ENCODE data around the gene HBZ.

Gene HBZ

GRCh38 chr16:152141-153128 is at the start of gene HBZ:
Gene HBZ, plus strand, starts transcription at chr16:152644. Its CDS starts 266 bp downstream, at chr16:152910.
- H3K9me3 Mint-ChIP-seq, result no peaks in the 10 kb centered on the region
- peaks cover 38% of the 10 kb centered on the region for H3K27me3 Mint-ChIP-seq
- no peak within 1 kb of the TSS for H3K4me3 Mint-ChIP-seq
- no peaks in the 10 kb centered on the region for H3K36me3 Mint-ChIP-seq (ENCODE audit: low read depth)
- peaks cover 10% of the 10 kb centered on the region for H3K4me1 Mint-ChIP-seq (ENCODE audit: low read depth)
- H3K27ac Mint-ChIP-seq, result no peak within 1 kb of the TSS

- no peaks in the 10 kb centered on the region for H3K27me3 Mint-ChIP-seq
- H3K27ac Mint-ChIP-seq, result no peak overlapping the region
- no peaks in the 10 kb centered on the region for H3K9me3 Mint-ChIP-seq
- peaks cover 41% of the 10 kb centered on the region for H3K36me3 Mint-ChIP-seq (ENCODE audit: low read depth)
- H3K4me3 Mint-ChIP-seq, result no peak overlapping the region
- no peaks in the 10 kb centered on the region for H3K4me1 Mint-ChIP-seq (ENCODE audit: low read depth)
Measured at GRCh38 chr16:104355-104754, 48.1 kb upstream of the HBZ start.

- Mint-ChIP-seq H3K36me3 (ENCODE audit: low read depth) (peaks cover 45% of the 10 kb centered on the region), H3K9me3 (no peaks in the 10 kb centered on the region), H3K27ac (no peak overlapping the region), H3K27me3 (no peaks in the 10 kb centered on the region), H3K4me3 (no peak overlapping the region), H3K4me1 (ENCODE audit: low read depth) (no peaks in the 10 kb centered on the region)
Measured at GRCh38 chr16:104928-105327, 47.5 kb upstream of the HBZ start.

GRCh38 chr16:105521-105920 is 46.9 kb upstream of the HBZ start:
- no peak overlapping the region for H3K27ac Mint-ChIP-seq
- H3K9me3 Mint-ChIP-seq, result no peaks in the 10 kb centered on the region
- peaks cover 42% of the 10 kb centered on the region for H3K36me3 Mint-ChIP-seq (ENCODE audit: low read depth)
- H3K4me3 Mint-ChIP-seq, result no peak overlapping the region
- H3K27me3 Mint-ChIP-seq, result no peaks in the 10 kb centered on the region
- H3K4me1 Mint-ChIP-seq (ENCODE audit: low read depth), result no peaks in the 10 kb centered on the region

GRCh38 chr16:106623-107324 is 45.7 kb upstream of the HBZ start:
- no peak overlapping the region for H3K4me3 Mint-ChIP-seq
- no peak overlapping the region for H3K27ac Mint-ChIP-seq
- H3K36me3 Mint-ChIP-seq (ENCODE audit: low read depth), result peaks cover 46% of the 10 kb centered on the region
- H3K9me3 Mint-ChIP-seq, result no peaks in the 10 kb centered on the region
- H3K27me3 Mint-ChIP-seq, result no peaks in the 10 kb centered on the region
- H3K4me1 Mint-ChIP-seq (ENCODE audit: low read depth), result no peaks in the 10 kb centered on the region

GRCh38 chr16:112153-112840 is 40.1 kb upstream of the HBZ start:
- Mint-ChIP-seq H3K4me1 (ENCODE audit: low read depth) (peaks cover 8% of the 10 kb centered on the region), H3K36me3 (ENCODE audit: low read depth) (peaks cover 60% of the 10 kb centered on the region), H3K27me3 (no peaks in the 10 kb centered on the region), H3K27ac (no peak overlapping the region), H3K9me3 (no peaks in the 10 kb centered on the region), H3K4me3 (no peak overlapping the region)

GRCh38 chr16:114327-114726 is 38.1 kb upstream of the HBZ start:
- Mint-ChIP-seq H3K27me3 (no peaks in the 10 kb centered on the region), H3K27ac (no peak overlapping the region), H3K9me3 (no peaks in the 10 kb centered on the region), H3K4me1 (ENCODE audit: low read depth) (peaks cover 8% of the 10 kb centered on the region), H3K4me3 (no peak overlapping the region), H3K36me3 (ENCODE audit: low read depth) (peaks cover 50% of the 10 kb centered on the region)

GRCh38 chr16:116015-116414 is 36.4 kb upstream of the HBZ start:
- H3K4me1 Mint-ChIP-seq (ENCODE audit: low read depth), result peaks cover 8% of the 10 kb centered on the region
- no peak overlapping the region for H3K27ac Mint-ChIP-seq
- no peak overlapping the region for H3K4me3 Mint-ChIP-seq
- peaks cover 42% of the 10 kb centered on the region for H3K36me3 Mint-ChIP-seq (ENCODE audit: low read depth)
- no peaks in the 10 kb centered on the region for H3K27me3 Mint-ChIP-seq
- no peaks in the 10 kb centered on the region for H3K9me3 Mint-ChIP-seq

GRCh38 chr16:117379-118365 is 34.8 kb upstream of the HBZ start:
- peaks cover 33% of the 10 kb centered on the region for H3K36me3 Mint-ChIP-seq (ENCODE audit: low read depth)
- no peak overlapping the region for H3K27ac Mint-ChIP-seq
- no peaks in the 10 kb centered on the region for H3K9me3 Mint-ChIP-seq
- no peaks in the 10 kb centered on the region for H3K27me3 Mint-ChIP-seq
- H3K4me3 Mint-ChIP-seq, result no peak overlapping the region
- peaks cover 8% of the 10 kb centered on the region for H3K4me1 Mint-ChIP-seq (ENCODE audit: low read depth)

GRCh38 chr16:118857-119256 is 33.6 kb upstream of the HBZ start:
- H3K36me3 Mint-ChIP-seq (ENCODE audit: low read depth), result peaks cover 35% of the 10 kb centered on the region
- peaks cover 2% of the 10 kb centered on the region for H3K4me1 Mint-ChIP-seq (ENCODE audit: low read depth)
- H3K27ac Mint-ChIP-seq, result no peak overlapping the region

GRCh38 chr16:119295-119694 is 33.1 kb upstream of the HBZ start:
- H3K4me1 Mint-ChIP-seq (ENCODE audit: low read depth), result no peaks in the 10 kb centered on the region
- H3K4me3 Mint-ChIP-seq, result no peak overlapping the region
- H3K36me3 Mint-ChIP-seq (ENCODE audit: low read depth), result peaks cover 31% of the 10 kb centered on the region
- H3K27me3 Mint-ChIP-seq, result no peaks in the 10 kb centered on the region
- no peaks in the 10 kb centered on the region for H3K9me3 Mint-ChIP-seq
- no peak overlapping the region for H3K27ac Mint-ChIP-seq

More at GRCh38 chr16:118857-119256, 33.6 kb upstream of the HBZ start:
- no peak overlapping the region for H3K4me3 Mint-ChIP-seq
- no peaks in the 10 kb centered on the region for H3K9me3 Mint-ChIP-seq
- no peaks in the 10 kb centered on the region for H3K27me3 Mint-ChIP-seq

GRCh38 chr16:119835-120491 is 32.5 kb upstream of the HBZ start:
- no peak overlapping the region for H3K4me3 Mint-ChIP-seq
- no peaks in the 10 kb centered on the region for H3K4me1 Mint-ChIP-seq (ENCODE audit: low read depth)
- peaks cover 28% of the 10 kb centered on the region for H3K36me3 Mint-ChIP-seq (ENCODE audit: low read depth)
- H3K27ac Mint-ChIP-seq, result no peak overlapping the region
- no peaks in the 10 kb centered on the region for H3K27me3 Mint-ChIP-seq
- no peaks in the 10 kb centered on the region for H3K9me3 Mint-ChIP-seq

GRCh38 chr16:120756-121155 is 31.7 kb upstream of the HBZ start:
- no peak overlapping the region for H3K4me3 Mint-ChIP-seq
- H3K9me3 Mint-ChIP-seq, result no peaks in the 10 kb centered on the region
- H3K27me3 Mint-ChIP-seq, result no peaks in the 10 kb centered on the region
- H3K27ac Mint-ChIP-seq, result no peak overlapping the region
- peaks cover 22% of the 10 kb centered on the region for H3K36me3 Mint-ChIP-seq (ENCODE audit: low read depth)
- no peaks in the 10 kb centered on the region for H3K4me1 Mint-ChIP-seq (ENCODE audit: low read depth)
